ENCODE results near the gene MAST4. TPM values are rescaled to one million over a fixed set of nuclear protein-coding genes. Genes with fewer than 3 reads are reported as not detected.

MAST4 gene
- total and polyA plus RNA-seq, 2 donors from 2014 or later = 27.3 to 31.4 TPM

- Histone ChIP-seq H3K27me3 (ENCODE audit: control insufficient read depth, insufficient read depth, low read length) (no peaks in the 10 kb centered on the region), H3K9me3 (ENCODE audit: control insufficient read depth in 2 of 3, insufficient read depth in 1 of 3, low read length in 3 of 3) (no peaks in the 10 kb centered on the region), H3K27ac (ENCODE audit: low read depth in 2 of 2, low read length in 2 of 2) (peak overlapping the region in 1 of 2 donors; percentile 25), H3K9ac (ENCODE audit: low read length in 3 of 3) (no peak overlapping the region), H3K4me3 (ENCODE audit: low read length in 3 of 3) (peak overlapping the region in 1 of 3 donors; percentile 9), H3K36me3 (ENCODE audit: control insufficient read depth in 2 of 3, insufficient read depth in 3 of 3, low read length in 3 of 3) (no peaks in the 10 kb centered on the region), H3K4me1 (ENCODE audit: control insufficient read depth in 2 of 3, insufficient read depth in 2 of 3, low read depth in 1 of 3, low read length in 3 of 3) (no peaks in the 10 kb centered on the region)
- no peak for TF ChIP-seq CTCF (IDR thresholded peaks at IDR 0.05; ENCODE audit: borderline replicate concordance, extremely low read depth, insufficient read depth)
- peak; percentile 23 for FAIRE-seq
- no peak for DNase-seq
- intact Hi-C loops (cut with DNase I) = no loop called here
These were observed 59.5 kb downstream of the MAST4 start for GRCh38 chr5:66655395-66656324.

- Histone ChIP-seq H3K4me3 (ENCODE audit: low read length in 3 of 3) (no peak overlapping the region), H3K9ac (ENCODE audit: low read length in 3 of 3) (no peak overlapping the region), H3K27ac (ENCODE audit: low read depth in 2 of 2, low read length in 2 of 2) (no peak overlapping the region), H3K9me3 (ENCODE audit: control insufficient read depth in 2 of 3, insufficient read depth in 1 of 3, low read length in 3 of 3) (no peaks in the 10 kb centered on the region), H3K4me1 (ENCODE audit: control insufficient read depth in 2 of 3, insufficient read depth in 2 of 3, low read depth in 1 of 3, low read length in 3 of 3) (no peaks in the 10 kb centered on the region), H3K27me3 (ENCODE audit: control insufficient read depth, insufficient read depth, low read length) (no peaks in the 10 kb centered on the region), H3K36me3 (ENCODE audit: control insufficient read depth in 2 of 3, insufficient read depth in 3 of 3, low read length in 3 of 3) (no peaks in the 10 kb centered on the region)
- no peak for FAIRE-seq
- DNase-seq = no peak
- TF ChIP-seq CTCF (IDR thresholded peaks at IDR 0.05; ENCODE audit: borderline replicate concordance, extremely low read depth, insufficient read depth) = no peak
- intact Hi-C loops (cut with DNase I) = no loop called here
These were observed 62.3 kb downstream of the MAST4 start for GRCh38 chr5:66658516-66658915.

GRCh38 chr5:66659780-66660179 is 63.6 kb downstream of the MAST4 start:
- Histone ChIP-seq H3K4me1 (ENCODE audit: control insufficient read depth in 2 of 3, insufficient read depth in 2 of 3, low read depth in 1 of 3, low read length in 3 of 3) (no peaks in the 10 kb centered on the region), H3K9ac (ENCODE audit: low read length in 3 of 3) (no peak overlapping the region), H3K9me3 (ENCODE audit: control insufficient read depth in 2 of 3, insufficient read depth in 1 of 3, low read length in 3 of 3) (no peaks in the 10 kb centered on the region), H3K27ac (ENCODE audit: low read depth in 2 of 2, low read length in 2 of 2) (no peak overlapping the region), H3K27me3 (ENCODE audit: control insufficient read depth, insufficient read depth, low read length) (no peaks in the 10 kb centered on the region), H3K4me3 (ENCODE audit: low read length in 3 of 3) (no peak overlapping the region), H3K36me3 (ENCODE audit: control insufficient read depth in 2 of 3, insufficient read depth in 3 of 3, low read length in 3 of 3) (no peaks in the 10 kb centered on the region)
- TF ChIP-seq CTCF (IDR thresholded peaks at IDR 0.05; ENCODE audit: borderline replicate concordance, extremely low read depth, insufficient read depth) = no peak
- intact Hi-C loops (cut with DNase I) = no loop called here
- FAIRE-seq (no peak), DNase-seq (no peak)
